CD4-positive, alpha-beta memory T cell (primary cell): ENCODE data around the gene USP6. TPM values are rescaled to one million over a fixed set of nuclear protein-coding genes. Genes with fewer than 3 reads are reported as not detected.

Source experiments
- CTCF ChIA-PET: fragments of 350-600 bp; sonication (Branson Sonifier 250); formaldehyde crosslinking; loops from one replicate; lab custom pipeline; 2021; ENCODE audit warnings: inconsistent platforms; ENCODE audit not compliant: partially characterized antibody; lab: Charles Lee
- POLR2A ChIA-PET: fragments of 350-600 bp; sonication (Branson Sonifier 250); formaldehyde crosslinking; loops from one replicate; lab custom pipeline; 2021; ENCODE audit not compliant: partially characterized antibody; lab: Charles Lee
- DNase-seq, 5 donors: peaks; one replicate each; pipeline versions ENCODE4 v3.0.0 to v3.0.0-alpha.2; 2020 to 2022; ENCODE audit warnings: mixed read lengths in 1 of 5
- H3K27ac ChIP-seq: one replicate; pipeline ENCODE4 v1.7.0; 2013; ENCODE audit warnings: low read depth, low read length
- H3K27me3 ChIP-seq: 2 replicates; pipeline ENCODE4 v1.7.0; 2013; ENCODE audit warnings: mild to moderate bottlenecking, low read length, moderate library complexity; ENCODE audit not compliant: insufficient read depth
- H3K36me3 ChIP-seq: 2 replicates; pipeline ENCODE4 v1.7.0; 2013; ENCODE audit warnings: mild to moderate bottlenecking, low read length, moderate library complexity; ENCODE audit not compliant: insufficient read depth
- H3K4me1 ChIP-seq: 2 replicates; pipeline ENCODE4 v1.7.0; 2013; ENCODE audit warnings: mild to moderate bottlenecking, low read length, moderate library complexity; ENCODE audit not compliant: insufficient read depth
- H3K4me3 ChIP-seq, 2 donors: one replicate each; pipeline ENCODE4 v1.7.0; 2013; ENCODE audit warnings: low read length in 2 of 2, mild to moderate bottlenecking in 1 of 2
- H3K9me3 ChIP-seq, 2 donors: one replicate each; pipeline ENCODE4 v1.7.0; 2013; ENCODE audit warnings: low read length in 2 of 2, control low read depth in 1 of 2; ENCODE audit not compliant: control insufficient read depth in 1 of 2
- H3K27ac Mint-ChIP-seq, 7 donors: one replicate each; pipeline ENCODE4 v1.8.0; 2020 to 2021; ENCODE audit warnings: mixed read lengths in 7 of 7, mild to moderate bottlenecking in 6 of 7, inconsistent platforms in 3 of 7, moderate library complexity in 3 of 7
- H3K27me3 Mint-ChIP-seq, 2 donors: one replicate each; pipeline ENCODE4 v1.8.0; 2020 to 2021; ENCODE audit warnings: mixed read lengths in 2 of 2
- H3K36me3 Mint-ChIP-seq, 2 donors: one replicate each; pipeline ENCODE4 v1.8.0; 2020 to 2021; ENCODE audit warnings: mixed read lengths in 2 of 2, inconsistent platforms in 1 of 2, mild to moderate bottlenecking in 1 of 2
- H3K4me1 Mint-ChIP-seq, 4 donors: one replicate each; pipeline ENCODE4 v1.8.0; 2020 to 2021; ENCODE audit warnings: mixed read lengths in 4 of 4, mild to moderate bottlenecking in 1 of 4
- H3K4me3 Mint-ChIP-seq, 8 donors: one replicate each; pipeline ENCODE4 v1.8.0; 2020 to 2021; ENCODE audit warnings: mixed read lengths in 8 of 8, mild to moderate bottlenecking in 7 of 8, moderate library complexity in 6 of 8, inconsistent platforms in 3 of 8
- H3K9me3 Mint-ChIP-seq, 8 donors: one replicate each; pipeline ENCODE4 v1.8.0; 2020 to 2021; ENCODE audit warnings: mixed read lengths in 8 of 8, mild to moderate bottlenecking in 5 of 8, inconsistent platforms in 3 of 8, moderate library complexity in 1 of 8
- intact Hi-C: fragments of 100-400 bp; cut with micrococcal nuclease; formaldehyde crosslinking; loops from one replicate; pipeline ENCODE4 v1.15.1; 2023
- polyA plus RNA-seq, 2 donors: library from polyadenylated mRNA; unstranded; fragments of 300-500 nt; fragmentation: Illumina TruSeq; gene quantifications; one replicate each; pipeline ENCODE4 v1.2.3, GENCODE V29; 2021
- total RNA-seq, 2 experiments: library from RNA; stranded (reverse); gene quantifications; one replicate each; pipeline ENCODE4 v1.2.3, GENCODE V29; 2021

The USP6 gene
- total and polyA plus RNA-seq, 4 experiments from 2014 or later, result 0.02 to 0.14 (median 0.02) TPM; not detected in 1

GRCh38 chr17:5078106-5079028, 37.5 kb upstream of the USP6 start, which contains the start of gene ZFP3:
ZFP3 (plus strand) TSS chr17:5078467; CDS start chr17:5091505, 13,038 bp downstream.
- CTCF ChIA-PET, result interaction anchor here (1.2 to 2.1 kb wide), 3 partner anchors 15 to 48 kb away, joined by 3 to 6 read pairs (median 5); no protein-coding TSS in a partner anchor
- peak; percentile 65 to 84 (median 72) for DNase-seq
- Mint-ChIP-seq H3K9me3 (peaks cover 0 to 5% (median 2%) of the 10 kb centered on the region in 8 donors), H3K27me3 (no peaks in the 10 kb centered on the region), H3K36me3 (peaks cover 5 to 18% of the 10 kb centered on the region in 2 donors), H3K4me3 (peak within 1 kb of the TSS; percentile 89 to 98 (median 94)), H3K27ac (peak within 1 kb of the TSS; percentile 30 to 98 (median 93)), H3K4me1 (peaks cover 19 to 34% (median 30%) of the 10 kb centered on the region in 4 donors)
- Histone ChIP-seq H3K4me3 (peak within 1 kb of the TSS; percentile 76 to 87), H3K9me3 (no peaks in the 10 kb centered on the region), H3K36me3 (no peaks in the 10 kb centered on the region), H3K27ac (peak within 1 kb of the TSS; percentile 64), H3K27me3 (no peaks in the 10 kb centered on the region), H3K4me1 (peaks cover 16% of the 10 kb centered on the region)
- intact Hi-C loops, result loop anchor here (1.0 kb wide), 1 partner anchor 33 kb away; the partner anchor contains the start of gene ZNF232
- POLR2A ChIA-PET, result interaction anchor here (0.5 to 3.1 kb wide), 16 partner anchors 11 to 203 kb away, joined by 3 to 15 read pairs (median 4); partner anchors contain the start of genes INCA1, RNF167, SLC25A11 and SPAG7

- Histone ChIP-seq H3K27ac (no peak overlapping the region), H3K9me3 (no peaks in the 10 kb centered on the region), H3K4me3 (no peak overlapping the region), H3K4me1 (peaks cover 16% of the 10 kb centered on the region), H3K36me3 (no peaks in the 10 kb centered on the region), H3K27me3 (no peaks in the 10 kb centered on the region)
- H3K36me3 Mint-ChIP-seq, result peaks cover 19 to 32% of the 10 kb centered on the region in 2 donors
- ChIA-PET POLR2A (no interaction called here), CTCF (interaction anchor here (0.9 to 2.1 kb wide), 2 partner anchors 18 to 28 kb away, joined by 3 to 6 read pairs; no protein-coding TSS in a partner anchor)
- intact Hi-C loops, result no loop called here
- H3K27me3 Mint-ChIP-seq, result no peaks in the 10 kb centered on the region
- H3K4me1 Mint-ChIP-seq, result peaks cover 24 to 40% (median 31%) of the 10 kb centered on the region in 4 donors
- H3K9me3 Mint-ChIP-seq, result peaks cover 0 to 13% (median 8%) of the 10 kb centered on the region in 8 donors
- no peak for DNase-seq
- H3K4me3 Mint-ChIP-seq, result peak overlapping the region in 4 of 8 donors; percentile 3 to 46 (median 42)
- H3K27ac Mint-ChIP-seq, result peak overlapping the region in 2 of 7 donors; percentile 15 to 36
Observed at GRCh38 chr17:5080591-5080990, 35.2 kb upstream of the USP6 start.

- peaks cover 0 to 1% of the 10 kb centered on the region in 2 donors for H3K27me3 Mint-ChIP-seq
- no peak overlapping the region for H3K4me3 Mint-ChIP-seq
- POLR2A ChIA-PET, result no interaction called here
- H3K9me3 ChIP-seq, result peaks cover 26 to 66% of the 10 kb centered on the region in 2 donors
- H3K27ac ChIP-seq, result no peak overlapping the region
- DNase-seq, result no peak
- H3K27ac Mint-ChIP-seq, result no peak overlapping the region
- peaks cover 7% of the 10 kb centered on the region for H3K27me3 ChIP-seq
- peaks cover 6 to 99% (median 91%) of the 10 kb centered on the region in 8 donors for H3K9me3 Mint-ChIP-seq
- peaks cover 0 to 13% (median 0%) of the 10 kb centered on the region in 4 donors for H3K4me1 Mint-ChIP-seq
- peaks cover 67 to 74% of the 10 kb centered on the region in 2 donors for H3K36me3 Mint-ChIP-seq
- intact Hi-C loops, result no loop called here
- no peak overlapping the region for H3K4me3 ChIP-seq
- CTCF ChIA-PET, result no interaction called here
- H3K4me1 ChIP-seq, result peaks cover 5% of the 10 kb centered on the region
- H3K36me3 ChIP-seq, result peaks cover 29% of the 10 kb centered on the region
Observed at GRCh38 chr17:5092218-5093010, 23.4 kb upstream of the USP6 start.

DNA sequence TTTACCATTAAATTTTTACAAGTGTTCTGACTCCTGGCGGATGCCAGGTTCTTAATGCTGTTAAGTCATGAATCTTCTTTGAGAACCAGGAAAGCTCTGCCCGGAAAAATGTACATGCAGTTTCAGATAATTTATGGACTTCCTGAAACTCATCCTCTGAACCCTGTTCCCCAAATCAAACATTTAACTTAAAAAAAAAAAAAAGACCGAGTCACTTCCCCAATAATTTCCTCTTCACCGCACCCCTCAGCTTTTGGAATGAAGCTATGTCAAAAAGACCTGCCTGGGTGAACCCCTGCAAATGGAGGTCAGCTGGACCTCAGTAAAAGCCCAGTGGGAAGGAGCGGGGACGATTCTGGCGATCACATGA, 19.1 kb upstream of the USP6 start:
- no peak overlapping the region for H3K27ac ChIP-seq
- intact Hi-C loops, result no loop called here
- Mint-ChIP-seq H3K9me3 (peaks cover 2 to 71% (median 58%) of the 10 kb centered on the region in 8 donors), H3K36me3 (peaks cover 26 to 37% of the 10 kb centered on the region in 2 donors), H3K4me3 (peak overlapping the region in 6 of 8 donors; percentile 42 to 77 (median 74)), H3K4me1 (peaks cover 0 to 9% (median 0%) of the 10 kb centered on the region in 4 donors), H3K27me3 (peaks cover 3 to 6% of the 10 kb centered on the region in 2 donors), H3K27ac (peak overlapping the region in 1 of 7 donors; percentile 12)
- DNase-seq, result no peak
- no peak overlapping the region for H3K4me3 ChIP-seq
- peaks cover 15 to 50% of the 10 kb centered on the region in 2 donors for H3K9me3 ChIP-seq
- CTCF ChIA-PET, result no interaction called here
- peaks cover 6% of the 10 kb centered on the region for H3K36me3 ChIP-seq
- H3K27me3 ChIP-seq, result peaks cover 9% of the 10 kb centered on the region
- H3K4me1 ChIP-seq, result peaks cover 7% of the 10 kb centered on the region
- POLR2A ChIA-PET, result no interaction called here

GRCh38 chr17:5097101-5097834, 18.6 kb upstream of the USP6 start:
- Histone ChIP-seq H3K9me3 (peaks cover 9 to 44% of the 10 kb centered on the region in 2 donors), H3K27ac (no peak overlapping the region), H3K4me3 (no peak overlapping the region), H3K36me3 (peaks cover under 1% of the 10 kb centered on the region), H3K4me1 (peaks cover 7% of the 10 kb centered on the region), H3K27me3 (peaks cover 9% of the 10 kb centered on the region)
- intact Hi-C loops, result no loop called here
- Mint-ChIP-seq H3K4me1 (peaks cover 0 to 9% (median 0%) of the 10 kb centered on the region in 4 donors), H3K9me3 (peaks cover 2 to 66% (median 52%) of the 10 kb centered on the region in 8 donors), H3K27me3 (peaks cover 3 to 6% of the 10 kb centered on the region in 2 donors), H3K4me3 (peak overlapping the region; percentile 64 to 79 (median 74)), H3K36me3 (peaks cover 22 to 32% of the 10 kb centered on the region in 2 donors), H3K27ac (peak overlapping the region in 1 of 7 donors; percentile 12)
- ChIA-PET POLR2A (no interaction called here), CTCF (no interaction called here)
- peak in 4 of 5 donors; percentile 20 to 44 (median 24) for DNase-seq

- POLR2A ChIA-PET, result no interaction called here
- H3K27me3 Mint-ChIP-seq, result peaks cover 3 to 6% of the 10 kb centered on the region in 2 donors
- Histone ChIP-seq H3K36me3 (no peaks in the 10 kb centered on the region), H3K27ac (no peak overlapping the region), H3K4me3 (no peak overlapping the region), H3K4me1 (peaks cover 7% of the 10 kb centered on the region), H3K9me3 (peaks cover 0 to 24% of the 10 kb centered on the region in 2 donors), H3K27me3 (peaks cover 9% of the 10 kb centered on the region)
- CTCF ChIA-PET, result no interaction called here
- peaks cover 9 to 19% of the 10 kb centered on the region in 2 donors for H3K36me3 Mint-ChIP-seq
- H3K27ac Mint-ChIP-seq, result no peak overlapping the region
- peaks cover 2 to 49% (median 33%) of the 10 kb centered on the region in 8 donors for H3K9me3 Mint-ChIP-seq
- H3K4me3 Mint-ChIP-seq, result peak overlapping the region in 1 of 8 donors; percentile 45
- no peak for DNase-seq
- peaks cover 0 to 9% (median 0%) of the 10 kb centered on the region in 4 donors for H3K4me1 Mint-ChIP-seq
- intact Hi-C loops, result no loop called here
Observed at GRCh38 chr17:5099271-5099670, 16.6 kb upstream of the USP6 start.
